ENCODE results near the gene SECTM1. TPM values are rescaled to one million over a fixed set of nuclear protein-coding genes. Genes with fewer than 3 reads are reported as not detected.

Gene SECTM1
- total RNA-seq, 1 donor from 2014 or later, result 4.9 TPM

GRCh38 chr17:82318772-82319606 is 14.6 kb downstream of the SECTM1 start:
- DNase-seq (ENCODE audit: low spot score in 2 of 2) (no peak), FAIRE-seq (no peak)

- no peak for FAIRE-seq
Measured at GRCh38 chr17:82318169-82318498, 15.4 kb downstream of the SECTM1 start.

GRCh38 chr17:82317394-82318168 is 16.0 kb downstream of the SECTM1 start, which contains the start of gene CD7:
Gene CD7 (minus strand): TSS chr17:82317608. CDS start chr17:82317495, 113 bp downstream.
- no peak for DNase-seq (ENCODE audit: low spot score in 2 of 2)
- no peak for FAIRE-seq

More at GRCh38 chr17:82318169-82318498, 15.4 kb downstream of the SECTM1 start:
- DNase-seq (ENCODE audit: low spot score in 2 of 2), result no peak

- FAIRE-seq, result no peak
- no peak for DNase-seq (ENCODE audit: low spot score in 2 of 2)
Measured at GRCh38 chr17:82316651-82317393, 16.7 kb downstream of the SECTM1 start.

GRCh38 chr17:82315703-82316358 is 17.7 kb downstream of the SECTM1 start:
- no peak for FAIRE-seq
- no peak for DNase-seq (ENCODE audit: low spot score in 2 of 2)

GRCh38 chr17:82314727-82315605 is 18.6 kb downstream of the SECTM1 start:
- FAIRE-seq (no peak), DNase-seq (ENCODE audit: low spot score in 2 of 2) (no peak)

GRCh38 chr17:82314012-82314726 is 19.4 kb downstream of the SECTM1 start:
- no peak for FAIRE-seq
- no peak for DNase-seq (ENCODE audit: low spot score in 2 of 2)

- DNase-seq (ENCODE audit: low spot score in 2 of 2) (no peak), FAIRE-seq (no peak)
Measured at GRCh38 chr17:82313195-82314011, 20.2 kb downstream of the SECTM1 start.

- DNase-seq (ENCODE audit: low spot score in 2 of 2) (no peak), FAIRE-seq (no peak)
Measured at GRCh38 chr17:82311971-82312370, 21.6 kb downstream of the SECTM1 start.

GRCh38 chr17:82310877-82311276 is 22.7 kb downstream of the SECTM1 start:
- DNase-seq (ENCODE audit: low spot score in 2 of 2), result no peak
- no peak for FAIRE-seq

GRCh38 chr17:82309656-82310570 is 23.7 kb downstream of the SECTM1 start:
- FAIRE-seq, result no peak
- no peak for DNase-seq (ENCODE audit: low spot score in 2 of 2)

GRCh38 chr17:82305727-82306300 is 27.8 kb downstream of the SECTM1 start:
- FAIRE-seq (no peak), DNase-seq (ENCODE audit: low spot score in 2 of 2) (no peak)

- no peak for FAIRE-seq
- DNase-seq (ENCODE audit: low spot score in 2 of 2), result no peak
Measured at GRCh38 chr17:82304826-82305726, 28.5 kb downstream of the SECTM1 start.

- DNase-seq (ENCODE audit: low spot score in 2 of 2) (no peak), FAIRE-seq (no peak)
Measured at GRCh38 chr17:82303944-82304808, 29.4 kb downstream of the SECTM1 start.

All from frontal cortex (tissue), 4 donors.